Vagina (tissue), 2 donors: ENCODE results near the gene FLT1. TPM values are rescaled to one million over a fixed set of nuclear protein-coding genes. Genes with fewer than 3 reads are reported as not detected.

ENCODE experiments used
- DNase-seq, 2 donors: peaks; one replicate each; pipeline ENCODE4 v3.0.0-alpha.2; 2017; ENCODE audit errors: extremely low spot score in 2 of 2
- H3K27ac ChIP-seq: fragments of 200-600 bp; sonication (generic); one replicate; pipeline ENCODE4 v1.5.1; 2019
- H3K27me3 ChIP-seq: fragments of 200-600 bp; sonication (generic); one replicate; pipeline ENCODE4 v1.5.1; 2019
- H3K36me3 ChIP-seq, 2 donors: fragments of 200-600 bp; sonication (generic); one replicate each; pipeline ENCODE4 v1.5.1; 2017 to 2019
- H3K4me1 ChIP-seq: fragments of 200-600 bp; sonication (generic); one replicate; pipeline ENCODE4 v1.5.1; 2019
- H3K4me3 ChIP-seq, 2 donors: fragments of 200-600 bp; sonication (generic); 1 replicate in 1 of 2; 2 replicates in 1 of 2; pipeline ENCODE4 v1.5.1; 2016 to 2019
- H3K9me3 ChIP-seq: fragments of 200-600 bp; sonication (generic); one replicate; pipeline ENCODE4 v1.5.1; 2019
- CTCF ChIP-seq, 3 experiments: fragments of 450-650 bp in 2 of 3; fragments of 200-600 bp in 1 of 3; sonication (generic) in 1 of 3; IDR thresholded peaks; one replicate each; pipeline ENCODE4 v1.5.1; 2017 to 2019; ENCODE audit warnings: antibody characterized with exemption in 3 of 3, mild to moderate bottlenecking in 2 of 3, moderate library complexity in 2 of 3
- POLR2A ChIP-seq, 2 donors: fragments of 450-650 bp; IDR thresholded peaks; one replicate each; pipeline ENCODE4 v1.6.1; 2017; ENCODE audit warnings: antibody characterized with exemption in 2 of 2, mild to moderate bottlenecking in 2 of 2, moderate library complexity in 2 of 2
- POLR2AphosphoS5 ChIP-seq, 2 donors: sonication (generic); formaldehyde crosslinking; IDR thresholded peaks; one replicate each; pipeline ENCODE4 v1.9.0; 2017; ENCODE audit warnings: antibody characterized with exemption in 2 of 2, mild to moderate bottlenecking in 2 of 2, low read depth in 1 of 2; ENCODE audit not compliant: insufficient read depth in 1 of 2
- intact Hi-C: fragments of 100-400 bp; cut with DNase I; formaldehyde crosslinking; loops from one replicate; pipeline ENCODE4 v1.15.1; 2023
- total RNA-seq: library from RNA; depleted of rRNA; stranded (reverse); fragments of >200 nt; gene quantifications from one replicate; pipeline ENCODE4 v1.2.3, GENCODE V29; 2016

FLT1 gene
- total RNA-seq, 1 donor from 2014 or later = 18.9 TPM

- H3K27me3 ChIP-seq = no peaks in the 10 kb centered on the region
Measured at GRCh38 chr13:28535734-28536133, 40.8 kb upstream of the FLT1 start.

GRCh38 chr13:28534801-28535200 lies 39.9 kb upstream of the FLT1 start:
- intact Hi-C loops = no loop called here
- no peak for DNase-seq
- Histone ChIP-seq H3K9me3 (no peaks in the 10 kb centered on the region), H3K4me3 (no peak overlapping the region), H3K4me1 (peaks cover 22% of the 10 kb centered on the region), H3K36me3 (no peaks in the 10 kb centered on the region), H3K27ac (no peak overlapping the region), H3K27me3 (no peaks in the 10 kb centered on the region)
- TF ChIP-seq POLR2AphosphoS5 (IDR thresholded peaks at IDR 0.05; ENCODE audit: insufficient read depth in 1 of 2, low read depth in 1 of 2) (no peak), CTCF (IDR thresholded peaks at IDR 0.05) (no peak)

More at GRCh38 chr13:28535734-28536133, 40.8 kb upstream of the FLT1 start:
- Histone ChIP-seq H3K27ac (no peak overlapping the region), H3K9me3 (no peaks in the 10 kb centered on the region), H3K36me3 (no peaks in the 10 kb centered on the region), H3K4me3 (no peak overlapping the region), H3K4me1 (peaks cover 21% of the 10 kb centered on the region)
- TF ChIP-seq POLR2AphosphoS5 (IDR thresholded peaks at IDR 0.05; ENCODE audit: insufficient read depth in 1 of 2, low read depth in 1 of 2) (no peak), POLR2A (IDR thresholded peaks at IDR 0.05) (no peak), CTCF (IDR thresholded peaks at IDR 0.05) (no peak)
- no peak for DNase-seq
- intact Hi-C loops = no loop called here

GRCh38 chr13:28534210-28534609 lies 39.3 kb upstream of the FLT1 start:
- no peak for TF ChIP-seq POLR2AphosphoS5 (IDR thresholded peaks at IDR 0.05; ENCODE audit: insufficient read depth in 1 of 2, low read depth in 1 of 2)
- no peak for TF ChIP-seq CTCF (IDR thresholded peaks at IDR 0.05)
- TF ChIP-seq POLR2A (IDR thresholded peaks at IDR 0.05) = no peak
- intact Hi-C loops = no loop called here
- Histone ChIP-seq H3K27ac (no peak overlapping the region), H3K9me3 (no peaks in the 10 kb centered on the region), H3K4me3 (no peak overlapping the region), H3K4me1 (peaks cover 22% of the 10 kb centered on the region), H3K36me3 (no peaks in the 10 kb centered on the region), H3K27me3 (no peaks in the 10 kb centered on the region)
- no peak for DNase-seq

GRCh38 chr13:28533441-28534166 lies 38.7 kb upstream of the FLT1 start:
- Histone ChIP-seq H3K27me3 (no peaks in the 10 kb centered on the region), H3K36me3 (no peaks in the 10 kb centered on the region), H3K4me3 (no peak overlapping the region), H3K9me3 (no peaks in the 10 kb centered on the region), H3K4me1 (peaks cover 22% of the 10 kb centered on the region), H3K27ac (no peak overlapping the region)
- DNase-seq = no peak
- intact Hi-C loops = no loop called here
- TF ChIP-seq CTCF (IDR thresholded peaks at IDR 0.05) = no peak
- TF ChIP-seq POLR2AphosphoS5 (IDR thresholded peaks at IDR 0.05; ENCODE audit: insufficient read depth in 1 of 2, low read depth in 1 of 2) = no peak
- TF ChIP-seq POLR2A (IDR thresholded peaks at IDR 0.05) = no peak

- Histone ChIP-seq H3K27me3 (no peaks in the 10 kb centered on the region), H3K36me3 (no peaks in the 10 kb centered on the region), H3K9me3 (no peaks in the 10 kb centered on the region), H3K4me3 (peak overlapping the region in 1 of 2 donors; percentile 38), H3K4me1 (peaks cover 22% of the 10 kb centered on the region), H3K27ac (no peak overlapping the region)
- no peak for TF ChIP-seq POLR2AphosphoS5 (IDR thresholded peaks at IDR 0.05; ENCODE audit: insufficient read depth in 1 of 2, low read depth in 1 of 2)
- no peak for TF ChIP-seq CTCF (IDR thresholded peaks at IDR 0.05)
- TF ChIP-seq POLR2A (IDR thresholded peaks at IDR 0.05) = no peak
- intact Hi-C loops = no loop called here
- DNase-seq = no peak
Measured at GRCh38 chr13:28533125-28533436, 38.2 kb upstream of the FLT1 start.
